Medulla oblongata (tissue), 1 donor: ENCODE data around the gene CHRNB1.
"Not testable (repeated sequence)": the region's sequence is repeated elsewhere in the genome, so short reads cannot be mapped to it uniquely, and the experiment has no call there.

Experiments used
- DNase-seq: peaks from one replicate; pipeline ENCODE4 v3.0.0-alpha.2; 2015; ENCODE audit errors: extremely low spot score

The CHRNB1 gene

GRCh38 chr17:7466639-7467341, 21.9 kb downstream of the CHRNB1 start:
- no peak for DNase-seq

- DNase-seq = no peak
These were observed 22.6 kb downstream of the CHRNB1 start for GRCh38 chr17:7467498-7467897.

- DNase-seq = no peak
These were observed 23.4 kb downstream of the CHRNB1 start for GRCh38 chr17:7468290-7468689.

- no peak for DNase-seq
These were observed 24.0 kb downstream of the CHRNB1 start for GRCh38 chr17:7468804-7469389.

- not testable (repeated sequence) for DNase-seq
These were observed 25.0 kb downstream of the CHRNB1 start for GRCh38 chr17:7469843-7470242.

GRCh38 chr17:7470457-7470973, 25.7 kb downstream of the CHRNB1 start:
- not testable (repeated sequence) for DNase-seq

GRCh38 chr17:7471729-7472128, 26.9 kb downstream of the CHRNB1 start:
- DNase-seq = no peak

GRCh38 chr17:7474767-7475166, 29.9 kb downstream of the CHRNB1 start:
- not testable (repeated sequence) for DNase-seq

GRCh38 chr17:7475764-7476422, 31.0 kb downstream of the CHRNB1 start:
- no peak for DNase-seq

GRCh38 chr17:7476494-7476893, 31.6 kb downstream of the CHRNB1 start:
- no peak for DNase-seq

GRCh38 chr17:7476951-7477350, 32.1 kb downstream of the CHRNB1 start:
- no peak for DNase-seq

- DNase-seq = peak; percentile 71
These were observed 32.8 kb downstream of the CHRNB1 start for GRCh38 chr17:7477392-7478275.

- peak; percentile 60 for DNase-seq
These were observed 33.7 kb downstream of the CHRNB1 start for GRCh38 chr17:7478276-7479212.

GRCh38 chr17:7479213-7480088, 34.6 kb downstream of the CHRNB1 start, which contains the start of gene ZBTB4:
ZBTB4 (minus strand) TSS chr17:7479631; CDS start chr17:7466801, 12,830 bp downstream.
- peak; percentile 45 for DNase-seq

GRCh38 chr17:7480089-7480384, 35.2 kb downstream of the CHRNB1 start:
- DNase-seq = no peak

GRCh38 chr17:7481275-7481674, 36.4 kb downstream of the CHRNB1 start, which contains the start of gene SLC35G6:
SLC35G6 (plus strand) TSS chr17:7481446; CDS start chr17:7481517, 71 bp downstream.
- DNase-seq = not testable (repeated sequence)

GRCh38 chr17:7481842-7482741, 37.2 kb downstream of the CHRNB1 start:
- not testable (repeated sequence) for DNase-seq

- DNase-seq = not testable (repeated sequence)
These were observed 37.9 kb downstream of the CHRNB1 start for GRCh38 chr17:7482742-7483088.
